GM18505 (cell line): ENCODE measurements around the gene RAB11FIP3.

Source experiments
- ATAC-seq: cut with Tn5 transposase; IDR thresholded peaks from one replicate; pipeline ENCODE4 v1.9.1; 2021; ENCODE audit not compliant: unreplicated experiment
- POLR2A ChIP-seq: IDR thresholded peaks from 4 replicates; pipeline ENCODE4 v1.6.1; 2011; ENCODE audit warnings: borderline replicate concordance; ENCODE audit not compliant: insufficient read depth, insufficient read length; ENCODE audit errors: extremely low read depth

RAB11FIP3 gene

GRCh38 chr16:507996-508395, 82.5 kb downstream of the RAB11FIP3 start:
- no peak for TF ChIP-seq POLR2A
- no peak for ATAC-seq

DNA sequence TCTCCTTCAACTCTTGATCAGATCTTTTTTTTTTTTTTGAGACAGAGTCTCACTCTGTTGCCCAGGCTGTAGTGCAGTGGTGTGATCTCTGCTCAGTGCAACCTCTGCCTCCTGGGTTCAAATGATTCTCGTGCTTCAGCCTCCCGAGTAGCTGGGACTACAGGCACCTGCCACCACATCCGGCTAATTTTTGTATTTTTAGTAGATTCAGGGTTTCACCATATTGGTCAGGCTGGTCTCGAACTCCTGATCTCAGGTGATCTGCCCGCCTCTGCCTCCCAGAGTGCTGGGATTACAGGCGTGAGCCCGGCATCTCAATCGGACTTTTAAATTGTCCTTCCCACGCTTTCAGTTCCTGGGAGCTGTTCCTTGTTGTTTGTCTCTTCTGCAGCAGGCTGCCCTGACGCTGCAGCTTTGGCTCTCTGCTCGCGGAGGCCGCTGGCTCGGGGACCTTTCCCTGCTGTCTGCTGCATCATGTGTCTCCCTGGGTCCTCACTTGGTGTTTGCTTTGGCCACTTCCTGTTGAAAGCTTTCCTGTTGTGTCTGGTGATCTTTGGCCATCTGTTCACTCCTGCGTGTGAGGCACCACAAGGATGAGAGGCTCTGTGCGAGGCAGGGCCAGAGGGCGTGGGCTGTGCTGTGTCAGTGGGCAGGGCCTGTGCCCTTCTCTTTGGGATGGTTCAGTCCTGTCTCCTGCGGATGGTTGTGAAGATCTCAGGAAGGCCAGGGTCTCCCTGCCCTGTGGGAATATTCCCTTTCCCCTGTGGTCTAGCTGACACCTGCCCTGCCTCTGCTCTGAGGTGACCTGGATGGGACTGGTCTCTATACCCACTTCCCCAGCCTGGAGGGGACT, 83.7 kb downstream of the RAB11FIP3 start:
- ATAC-seq = no peak
- TF ChIP-seq POLR2A = no peak

- no peak for ATAC-seq
- TF ChIP-seq POLR2A = no peak
These were observed 84.8 kb downstream of the RAB11FIP3 start for GRCh38 chr16:510066-510825.

GRCh38 chr16:512802-513201, 87.4 kb downstream of the RAB11FIP3 start:
- TF ChIP-seq POLR2A = no peak
- no peak for ATAC-seq

DNA sequence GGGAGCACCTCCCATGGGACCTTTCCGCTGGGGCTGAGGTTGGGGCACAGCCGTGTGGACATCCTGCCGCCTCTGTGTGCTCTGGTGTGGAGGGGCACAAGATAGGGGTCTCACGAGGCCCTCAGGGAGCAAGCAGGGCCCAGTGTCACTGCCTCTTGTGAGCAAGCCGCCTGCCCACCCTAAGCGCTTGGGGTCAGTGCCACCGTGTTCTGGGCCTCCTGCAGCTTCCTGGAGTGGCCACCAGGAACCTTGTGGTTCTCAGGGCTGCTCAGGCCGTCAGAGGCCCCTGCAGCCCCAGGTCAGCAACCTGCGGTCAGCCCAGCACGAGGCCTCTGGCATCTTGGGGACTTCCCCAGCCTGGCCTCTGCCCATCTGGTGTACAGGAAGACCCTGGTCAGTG, 88.5 kb downstream of the RAB11FIP3 start:
- TF ChIP-seq POLR2A = no peak
- ATAC-seq = no peak

DNA sequence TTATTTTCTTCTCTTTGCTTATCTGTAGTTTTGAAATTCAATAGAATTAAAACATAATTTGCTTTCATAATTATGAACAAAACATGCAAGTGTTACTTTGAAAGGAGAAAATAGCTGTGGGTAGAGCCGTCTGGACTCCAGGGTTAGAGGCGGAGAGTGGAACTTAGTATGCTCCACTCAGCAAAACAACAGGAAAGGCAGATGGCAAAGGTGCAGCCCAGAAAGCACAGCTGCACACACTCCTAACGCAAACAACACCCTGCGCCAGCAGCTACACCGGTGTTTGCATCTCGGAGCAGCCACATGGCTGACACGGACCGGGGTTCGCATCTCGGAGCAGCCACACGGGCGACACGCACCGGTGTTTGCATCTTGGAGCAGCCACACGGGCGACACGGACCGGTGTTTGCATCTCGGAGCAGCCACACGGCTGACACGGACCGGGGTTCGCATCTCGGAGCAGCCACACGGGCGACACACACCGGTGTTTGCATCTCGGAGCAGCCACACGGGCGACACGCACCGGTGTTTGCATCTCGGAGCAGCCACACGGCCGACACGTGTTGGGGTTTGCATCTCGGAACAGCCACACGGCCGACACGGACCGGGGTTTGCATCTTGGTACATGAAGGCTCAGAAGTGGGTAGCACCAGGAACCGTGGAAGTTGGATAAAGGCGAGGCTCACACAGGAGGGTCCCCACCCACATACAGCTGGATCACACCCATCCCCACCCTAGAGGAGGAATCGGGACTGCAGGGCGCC, 89.9 kb downstream of the RAB11FIP3 start:
- ATAC-seq = no peak
- no peak for TF ChIP-seq POLR2A

GRCh38 chr16:515939-516226, 90.4 kb downstream of the RAB11FIP3 start:
- TF ChIP-seq POLR2A = no peak
- no peak for ATAC-seq

GRCh38 chr16:516301-516700, 90.9 kb downstream of the RAB11FIP3 start:
- no peak for ATAC-seq
- TF ChIP-seq POLR2A = no peak

DNA sequence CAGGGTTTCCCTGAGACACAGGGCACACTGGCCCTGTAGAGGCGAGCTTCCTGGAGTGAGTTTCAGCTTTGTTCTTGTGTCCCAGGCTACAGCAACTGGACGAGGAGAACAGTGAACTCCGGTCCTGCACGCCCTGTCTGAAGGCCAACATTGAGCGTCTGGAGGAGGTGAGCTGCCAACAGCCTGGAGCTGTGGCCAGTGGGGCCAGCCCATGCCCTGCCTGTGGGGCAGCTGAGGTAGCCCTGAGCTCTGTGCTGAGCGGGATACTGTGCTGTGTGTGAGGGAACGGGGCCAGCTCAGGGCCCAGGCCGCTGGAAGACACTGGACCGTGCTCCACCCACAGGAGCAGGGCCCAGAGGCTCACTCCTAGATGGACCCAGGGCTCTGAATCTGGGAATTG, 93.4 kb downstream of the RAB11FIP3 start:
- ATAC-seq = no peak
- TF ChIP-seq POLR2A = no peak

GRCh38 chr16:519425-519824, 94.0 kb downstream of the RAB11FIP3 start:
- no peak for ATAC-seq
- no peak for TF ChIP-seq POLR2A

GRCh38 chr16:519841-520687, 94.6 kb downstream of the RAB11FIP3 start:
- no peak for TF ChIP-seq POLR2A
- no peak for ATAC-seq

DNA sequence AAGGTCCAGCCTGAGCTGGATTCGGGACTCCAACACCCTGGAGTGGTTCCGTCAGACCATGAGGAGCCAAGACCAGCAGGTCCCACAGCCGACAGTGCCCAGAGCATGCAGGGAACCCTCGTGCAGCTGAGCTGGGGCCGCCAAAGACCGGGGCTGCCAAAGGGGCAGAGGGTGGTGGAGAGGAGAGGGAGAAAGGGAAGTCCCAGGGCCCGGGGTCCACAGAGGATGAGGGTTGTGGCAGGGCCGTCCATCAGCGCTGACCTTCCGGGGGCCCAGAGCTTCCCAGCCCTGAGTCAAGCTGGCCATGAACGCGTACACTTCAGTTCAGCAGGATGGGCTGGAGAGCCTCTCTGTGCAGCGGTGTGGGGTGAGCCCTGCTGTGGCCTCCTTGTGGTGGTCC, 95.4 kb downstream of the RAB11FIP3 start:
- no peak for ATAC-seq
- no peak for TF ChIP-seq POLR2A
